HG02884 (cell line): Measurements from ENCODE around the gene RPRD2.

Source experiments
- ATAC-seq: cut with Tn5 transposase; IDR thresholded peaks from one replicate; pipeline ENCODE4 v1.9.1; 2021; ENCODE audit warnings: mild to moderate bottlenecking, moderate library complexity; ENCODE audit not compliant: unreplicated experiment

RPRD2 gene

DNA sequence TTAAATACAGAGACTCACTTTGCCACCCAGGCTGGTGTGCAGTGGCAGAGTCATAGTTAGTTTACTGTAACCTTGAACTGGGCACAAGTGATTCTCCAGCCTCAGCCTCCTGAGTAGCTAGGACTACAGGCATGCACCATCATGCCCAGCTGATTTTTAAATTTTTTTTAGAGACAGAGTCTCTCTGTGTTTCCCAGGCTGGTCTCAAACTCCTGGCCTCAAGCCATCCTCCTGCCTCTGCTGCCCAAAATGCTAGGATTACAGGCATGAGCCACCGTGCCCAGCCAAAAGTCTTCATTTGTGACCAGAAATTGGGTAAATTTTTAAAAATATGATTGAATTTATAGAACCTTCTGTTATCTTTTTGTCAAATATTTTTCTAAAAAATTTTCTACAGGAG is 105.3 kb downstream of the RPRD2 start:
- no peak for ATAC-seq

DNA sequence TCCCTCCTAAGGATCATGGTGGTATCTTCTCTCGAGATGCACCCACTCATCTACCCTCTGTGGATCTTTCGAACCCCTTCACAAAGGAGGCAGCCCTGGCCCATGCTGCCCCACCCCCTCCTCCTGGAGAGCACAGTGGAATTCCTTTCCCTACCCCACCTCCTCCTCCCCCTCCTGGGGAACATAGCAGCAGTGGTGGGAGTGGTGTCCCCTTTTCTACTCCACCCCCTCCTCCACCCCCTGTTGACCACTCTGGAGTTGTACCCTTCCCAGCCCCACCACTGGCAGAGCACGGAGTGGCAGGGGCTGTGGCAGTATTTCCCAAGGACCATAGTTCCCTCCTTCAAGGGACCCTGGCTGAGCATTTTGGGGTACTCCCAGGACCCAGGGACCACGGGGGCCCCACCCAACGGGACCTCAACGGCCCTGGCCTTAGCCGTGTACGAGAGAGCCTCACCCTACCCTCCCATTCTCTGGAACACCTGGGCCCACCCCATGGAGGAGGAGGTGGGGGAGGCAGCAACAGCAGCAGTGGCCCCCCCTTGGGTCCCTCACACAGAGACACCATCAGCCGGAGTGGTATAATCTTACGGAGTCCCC is 108.8 kb downstream of the RPRD2 start:
- no peak for ATAC-seq

DNA sequence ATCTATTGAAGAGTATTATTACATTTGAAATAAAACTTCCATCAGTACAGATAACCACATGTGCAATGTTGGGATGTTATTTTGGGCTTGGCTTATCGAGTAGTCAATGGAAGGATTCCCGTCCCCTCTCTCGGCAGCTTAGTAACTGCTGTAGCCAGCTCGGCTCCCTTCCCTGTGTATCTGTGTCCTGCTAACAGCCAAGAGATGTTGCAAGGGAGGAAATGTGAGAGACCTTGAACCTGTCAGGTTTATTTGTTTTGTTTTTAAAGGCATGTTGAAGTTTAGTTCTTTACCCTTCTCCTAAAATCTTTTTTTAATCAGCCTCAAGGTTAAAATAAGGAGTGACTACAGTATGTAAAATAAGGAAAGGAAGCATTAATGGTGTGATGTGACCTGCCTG is 109.7 kb downstream of the RPRD2 start:
- no peak for ATAC-seq

DNA sequence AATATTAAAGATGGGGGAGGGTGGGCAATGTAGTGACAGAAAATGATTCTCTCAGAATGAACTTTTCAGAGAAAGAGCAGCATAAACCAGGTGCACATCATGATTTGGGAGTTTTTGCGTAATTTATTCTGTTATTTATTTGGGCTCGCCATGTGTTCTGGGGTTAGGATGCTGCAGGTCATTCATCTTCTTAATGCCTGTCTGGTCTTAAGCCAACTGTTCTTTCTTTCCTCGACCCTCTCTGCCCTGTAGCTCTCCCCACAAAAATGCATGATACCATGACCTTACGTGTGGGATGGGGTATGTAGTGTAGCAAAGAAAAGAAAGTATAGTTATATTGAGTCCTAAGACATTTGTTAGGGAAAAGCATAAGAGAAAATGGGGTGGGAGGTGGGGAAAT is 110.9 kb downstream of the RPRD2 start:
- ATAC-seq = no peak

DNA sequence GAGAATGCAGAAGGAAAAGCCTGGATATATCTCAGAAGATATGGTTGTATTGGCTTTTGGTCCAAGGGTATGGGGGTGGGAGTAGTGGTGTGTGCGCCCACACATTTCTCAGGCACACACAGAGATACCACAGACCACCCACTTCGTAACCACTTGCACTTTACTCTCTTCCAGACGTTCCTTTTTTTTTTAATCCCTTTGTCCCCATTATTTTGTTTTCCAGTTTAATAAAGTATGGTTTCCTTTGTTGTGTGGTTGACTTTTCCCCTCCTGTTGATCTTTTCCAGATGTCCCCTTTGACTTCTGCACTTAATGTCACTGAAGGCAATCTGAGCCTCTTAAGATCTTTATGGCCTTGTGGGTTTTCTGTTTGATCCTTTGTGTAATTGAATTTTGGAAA is 112.8 kb downstream of the RPRD2 start:
- no peak for ATAC-seq

DNA sequence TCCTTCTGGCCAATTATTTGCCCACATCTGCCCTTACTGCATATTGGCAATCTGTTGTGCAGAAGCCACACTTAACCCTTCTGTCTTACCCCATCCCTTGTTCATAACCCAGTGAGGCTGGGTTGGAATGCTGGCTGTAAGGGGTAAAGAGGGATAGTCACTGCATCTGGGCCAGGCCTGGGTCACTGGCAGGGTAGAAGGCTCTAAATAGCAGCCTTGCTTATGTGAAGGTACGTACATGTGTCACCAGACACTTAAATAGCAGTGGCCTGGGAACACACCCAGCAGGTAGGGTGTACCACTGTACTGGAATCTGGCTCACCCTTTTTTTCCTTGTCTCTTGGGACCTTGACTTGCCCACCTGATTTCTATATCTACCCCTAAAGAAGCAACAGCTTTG is 113.4 kb downstream of the RPRD2 start:
- ATAC-seq = no peak

DNA sequence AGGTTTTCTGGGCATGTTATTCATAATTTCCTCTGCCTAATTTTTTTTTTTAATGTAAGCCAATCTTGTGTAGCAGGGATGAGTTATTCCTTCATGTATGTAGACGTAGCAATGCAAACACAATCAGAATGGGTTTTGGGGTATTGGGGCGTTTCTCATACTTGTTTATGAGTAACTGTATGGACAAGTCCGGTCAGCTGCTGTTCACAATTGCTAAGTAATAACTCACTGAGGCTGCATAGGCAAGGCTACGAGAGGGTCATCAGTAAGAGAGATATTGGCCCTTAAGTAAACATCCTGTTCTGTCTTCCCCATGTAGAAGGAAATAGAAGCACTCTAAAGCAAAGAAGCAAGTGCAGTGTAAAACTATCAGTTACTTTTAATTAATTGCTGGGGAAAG is 113.8 kb downstream of the RPRD2 start:
- ATAC-seq = no peak

DNA sequence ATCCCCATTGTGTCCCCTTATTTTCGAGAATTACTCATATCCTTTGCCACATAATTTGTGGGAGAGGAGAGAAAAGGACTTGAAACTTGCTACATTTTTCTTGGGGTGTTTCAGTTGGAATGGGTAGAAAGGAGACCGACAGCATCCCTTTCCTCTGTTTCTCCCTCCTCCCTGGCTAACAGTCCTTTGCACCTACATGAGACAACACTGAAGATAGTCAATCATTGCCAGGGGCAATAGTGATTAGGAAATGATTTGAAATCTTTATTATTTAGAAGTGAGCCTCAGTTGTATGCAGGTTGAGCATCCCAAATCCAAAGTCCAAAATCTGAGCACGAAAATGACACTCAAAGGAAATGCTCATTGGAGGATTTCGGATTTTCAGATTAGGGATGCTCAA is 115.4 kb downstream of the RPRD2 start:
- ATAC-seq = no peak

DNA sequence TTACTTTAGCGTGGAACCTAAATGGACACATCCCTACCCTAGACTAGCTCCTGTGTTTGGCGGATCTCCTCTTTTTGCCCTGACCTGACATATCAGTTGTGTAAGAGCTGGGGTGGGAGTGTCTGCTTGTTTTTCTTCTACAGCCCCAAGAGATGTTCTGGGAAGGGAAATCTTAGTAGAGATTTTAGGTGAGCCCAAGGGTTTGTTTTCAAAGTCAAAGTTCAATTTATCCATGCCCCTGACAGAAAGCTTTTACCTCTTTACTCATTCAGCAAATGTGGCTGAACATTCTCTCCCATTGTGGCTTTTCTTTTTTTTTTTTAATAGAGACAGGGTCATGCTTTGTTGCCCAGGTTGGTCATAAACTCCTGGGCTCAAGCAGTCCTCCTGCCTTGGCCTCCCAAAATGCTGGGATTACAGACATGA is 116.0 kb downstream of the RPRD2 start:
- no peak for ATAC-seq

DNA sequence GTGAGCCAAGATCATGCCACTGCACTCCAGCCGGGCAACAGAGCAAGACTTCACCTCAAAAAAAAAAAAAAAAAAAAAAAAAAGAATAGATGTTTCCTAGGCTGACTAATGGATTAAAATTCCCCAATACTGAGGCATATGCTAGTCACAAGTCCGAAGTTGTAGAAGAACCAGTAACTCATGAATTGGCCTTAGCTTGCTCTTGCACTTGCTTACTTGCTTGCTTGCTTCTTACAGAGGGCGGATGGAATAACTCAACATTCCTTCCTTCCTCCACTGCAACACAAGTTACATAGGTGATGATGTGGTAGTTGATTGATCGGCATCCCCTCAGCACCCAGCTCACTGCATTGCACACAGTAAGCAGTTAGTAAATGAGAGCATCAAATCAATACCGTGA is 120.5 kb downstream of the RPRD2 start:
- no peak for ATAC-seq

DNA sequence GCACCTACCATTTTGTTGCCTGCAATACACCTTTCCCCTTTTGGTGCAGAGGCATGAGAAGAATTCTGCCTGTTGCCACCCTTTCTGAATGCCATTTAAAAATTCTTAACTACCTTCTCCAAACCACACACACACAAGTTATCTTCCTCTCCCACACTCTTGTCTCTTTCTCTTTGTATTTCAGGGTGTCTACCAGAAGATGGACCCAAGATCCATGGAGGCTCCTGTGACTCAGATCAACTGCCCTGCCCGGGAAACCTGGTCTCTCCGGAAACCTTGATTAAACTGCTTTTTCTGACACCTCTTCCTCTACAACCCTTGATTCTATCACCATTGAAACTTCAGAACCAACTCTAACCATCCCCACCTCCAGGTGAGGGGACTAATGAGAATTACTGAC is 120.9 kb downstream of the RPRD2 start:
- ATAC-seq = no peak

DNA sequence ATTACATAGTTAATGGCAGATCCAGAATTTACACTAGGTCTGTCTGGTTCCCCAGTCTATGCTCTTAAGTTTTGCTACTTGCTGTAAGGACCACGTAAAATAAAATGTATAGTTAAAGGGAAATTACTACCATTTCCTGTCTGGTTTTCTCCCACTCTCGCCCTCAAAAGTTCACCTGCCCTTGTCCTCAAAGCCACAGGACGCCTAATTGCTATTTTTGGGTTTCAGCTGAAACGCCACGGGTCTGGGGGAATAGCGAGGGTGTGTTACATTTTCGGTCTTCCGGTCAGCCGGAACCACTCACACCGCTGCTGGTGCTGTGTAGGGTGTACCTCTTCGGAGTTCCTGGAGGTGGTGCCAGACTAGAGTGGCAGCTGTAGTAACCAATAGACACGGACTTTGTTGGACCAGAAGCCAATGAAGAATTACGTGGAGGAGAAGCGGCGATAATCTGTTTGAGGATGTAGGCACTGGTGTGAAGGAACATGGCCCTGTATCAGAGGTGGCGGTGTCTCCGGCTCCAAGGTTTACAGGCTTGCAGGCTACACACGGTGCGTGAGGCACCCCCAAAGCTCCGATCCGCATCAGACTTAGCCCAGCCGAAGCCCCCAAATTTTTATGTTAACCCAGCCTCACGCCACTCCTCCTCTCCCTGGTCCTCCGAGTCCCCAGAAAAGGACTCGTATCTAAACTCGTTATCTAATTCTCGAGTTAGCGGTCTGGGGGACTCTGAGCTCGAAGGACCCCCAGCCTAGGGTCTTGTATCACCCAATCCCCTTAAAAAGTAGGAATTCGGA is 123.2 kb downstream of the RPRD2 start, which contains the start of gene TARS2:
TSS of gene TARS2 (plus strand) at position 454 of the 797 bp plus-strand sequence. CDS start at position 486, 32 bp downstream.
- ATAC-seq = peak; percentile 99

DNA sequence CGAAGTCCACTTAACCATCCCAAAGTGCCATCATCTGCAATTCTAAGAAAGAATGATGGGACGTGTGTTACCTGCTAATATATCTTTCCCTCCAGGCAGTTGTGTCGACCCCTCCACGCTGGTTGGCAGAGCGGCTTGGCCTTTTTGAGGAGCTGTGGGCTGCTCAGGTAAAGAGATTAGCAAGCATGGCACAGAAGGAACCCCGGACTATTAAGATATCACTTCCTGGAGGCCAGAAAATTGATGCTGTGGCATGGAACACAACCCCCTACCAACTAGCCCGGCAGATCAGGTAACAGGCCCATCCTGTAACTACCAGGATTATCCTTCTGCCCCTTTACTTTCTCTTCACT is 123.8 kb downstream of the RPRD2 start:
- no peak for ATAC-seq

DNA sequence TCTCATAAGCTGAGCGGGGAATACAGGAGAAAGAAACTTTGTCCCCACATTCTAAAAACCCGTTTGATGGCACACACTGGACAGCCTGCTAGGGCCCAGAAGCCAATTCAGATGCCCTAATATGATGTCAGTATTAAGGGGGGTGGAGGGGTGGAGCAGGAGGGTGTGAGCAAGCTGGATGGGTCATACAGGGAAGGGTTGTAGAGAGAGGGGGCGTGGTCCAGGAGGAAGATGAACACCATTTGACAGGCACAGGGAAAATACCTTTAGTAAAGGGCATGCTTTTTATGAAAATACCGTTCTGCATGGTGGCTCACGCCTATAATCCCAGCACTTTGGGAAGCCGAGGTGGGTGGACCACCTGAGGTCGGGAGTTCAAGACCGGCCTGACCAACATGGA is 129.2 kb downstream of the RPRD2 start:
- ATAC-seq = no peak

DNA sequence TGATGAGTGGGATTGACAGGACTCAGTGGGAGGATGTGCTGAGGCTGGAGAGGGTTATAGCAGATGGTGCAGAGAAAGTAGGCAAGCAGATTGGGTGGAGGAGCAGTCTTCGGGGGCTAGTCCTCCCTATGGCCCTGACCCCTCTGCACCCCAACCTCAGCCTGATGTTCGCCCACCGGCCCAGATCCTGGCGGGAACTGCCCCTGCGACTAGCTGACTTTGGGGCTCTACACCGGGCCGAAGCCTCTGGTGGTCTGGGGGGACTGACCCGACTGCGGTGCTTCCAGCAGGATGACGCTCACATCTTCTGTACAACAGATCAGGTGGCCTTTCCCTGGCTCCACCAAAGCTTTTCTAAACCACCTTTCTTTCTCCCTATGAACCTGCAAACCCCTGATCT is 134.4 kb downstream of the RPRD2 start:
- ATAC-seq = no peak

DNA sequence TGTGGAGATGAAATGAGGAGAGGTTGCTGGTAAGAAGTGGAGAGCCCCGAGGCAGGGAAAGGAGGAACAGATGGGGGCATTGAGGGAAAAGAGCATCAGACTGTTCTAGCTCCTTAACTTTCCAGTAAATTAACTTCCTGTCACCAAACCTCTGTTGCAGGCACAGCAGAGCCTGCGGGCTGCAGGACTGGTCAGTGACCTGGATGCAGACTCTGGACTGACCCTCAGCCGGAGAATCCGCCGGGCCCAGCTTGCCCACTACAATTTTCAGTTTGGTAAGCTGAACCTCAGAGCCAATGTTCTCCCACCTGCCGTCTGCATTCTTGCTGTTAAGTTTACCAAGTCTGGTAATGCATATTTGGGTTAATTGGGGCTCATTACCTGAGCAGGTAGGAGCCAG is 141.5 kb downstream of the RPRD2 start:
- ATAC-seq = no peak

DNA sequence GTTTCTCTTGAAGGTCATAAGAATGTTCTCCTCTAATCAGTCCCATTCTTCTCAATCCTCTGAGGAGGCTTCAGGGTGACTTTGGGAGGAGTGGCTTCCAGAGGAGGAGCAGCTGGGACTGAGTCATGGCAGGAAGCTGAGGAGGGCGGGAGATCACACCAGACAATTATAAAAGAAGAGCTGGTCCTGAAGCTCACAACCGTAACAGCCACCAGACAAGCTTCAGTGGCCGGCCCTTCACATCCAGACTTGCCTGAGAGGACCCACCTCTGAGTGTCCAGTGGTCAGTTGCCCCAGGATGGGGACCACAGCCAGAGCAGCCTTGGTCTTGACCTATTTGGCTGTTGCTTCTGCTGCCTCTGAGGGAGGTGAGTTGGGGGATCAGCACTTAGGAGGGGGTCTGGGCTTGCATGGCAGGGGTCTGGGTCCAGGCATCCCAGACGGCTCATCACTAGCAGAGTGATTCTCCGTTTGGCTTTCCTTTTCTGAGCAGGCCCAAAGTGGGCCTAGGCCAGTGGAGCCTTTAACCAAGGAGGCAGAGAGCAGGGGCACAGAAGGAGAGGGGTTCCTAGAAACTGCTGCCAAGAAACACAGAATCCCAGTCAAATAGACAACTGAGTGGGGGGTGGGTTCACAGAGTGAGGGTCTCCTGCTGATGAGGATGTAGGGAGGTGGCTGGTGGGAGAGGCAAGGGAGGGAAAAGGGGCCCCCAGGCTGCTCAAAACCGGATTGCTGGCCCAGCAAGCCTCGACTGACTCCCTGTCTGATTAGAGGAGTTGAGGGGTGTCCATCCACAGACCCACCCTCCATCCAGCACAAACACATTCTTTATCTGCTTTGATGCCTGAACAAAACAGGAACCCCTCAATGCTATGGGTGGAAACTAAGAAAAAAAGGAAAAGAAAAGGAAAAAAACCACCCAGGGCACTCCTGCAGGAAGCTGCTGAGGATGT is 144.2 kb downstream of the RPRD2 start, which contains the start of gene ECM1:
TSS of gene ECM1 (plus strand) at position 198 of the 953 bp plus-strand sequence. CDS start at position 299, 101 bp downstream.
- no peak for ATAC-seq

DNA sequence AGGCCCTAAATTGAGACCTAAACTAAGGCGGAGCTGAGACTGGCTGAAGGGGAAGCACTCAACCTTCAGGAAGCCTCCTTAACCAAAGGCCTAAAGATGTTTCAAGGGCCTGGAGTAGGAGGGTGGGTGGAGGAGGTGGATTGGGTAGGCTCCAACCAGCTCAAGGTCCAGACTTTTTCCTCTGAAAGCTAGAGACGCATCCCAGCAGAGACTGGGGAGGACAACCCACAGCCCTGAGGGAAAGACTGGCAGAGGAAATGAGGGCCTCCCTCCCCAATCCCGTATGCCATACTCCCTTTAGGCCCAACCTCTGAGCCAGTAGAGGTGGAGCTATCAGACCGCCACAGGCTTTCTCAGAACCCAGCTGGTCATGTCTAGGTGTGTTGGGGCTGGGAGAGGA is 145.0 kb downstream of the RPRD2 start:
- ATAC-seq = no peak

DNA sequence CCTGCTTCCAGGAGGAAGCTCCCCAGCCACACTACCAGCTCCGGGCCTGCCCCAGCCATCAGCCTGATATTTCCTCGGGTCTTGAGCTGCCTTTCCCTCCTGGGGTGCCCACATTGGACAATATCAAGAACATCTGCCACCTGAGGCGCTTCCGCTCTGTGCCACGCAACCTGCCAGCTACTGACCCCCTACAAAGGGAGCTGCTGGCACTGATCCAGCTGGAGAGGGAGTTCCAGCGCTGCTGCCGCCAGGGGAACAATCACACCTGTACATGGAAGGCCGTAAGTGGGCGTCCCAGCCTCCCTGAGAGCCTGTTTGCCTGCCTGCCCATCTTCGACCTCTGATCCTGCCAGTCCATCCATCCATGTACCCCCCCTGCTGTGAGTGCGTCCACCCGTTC is 147.6 kb downstream of the RPRD2 start:
- ATAC-seq = no peak

DNA sequence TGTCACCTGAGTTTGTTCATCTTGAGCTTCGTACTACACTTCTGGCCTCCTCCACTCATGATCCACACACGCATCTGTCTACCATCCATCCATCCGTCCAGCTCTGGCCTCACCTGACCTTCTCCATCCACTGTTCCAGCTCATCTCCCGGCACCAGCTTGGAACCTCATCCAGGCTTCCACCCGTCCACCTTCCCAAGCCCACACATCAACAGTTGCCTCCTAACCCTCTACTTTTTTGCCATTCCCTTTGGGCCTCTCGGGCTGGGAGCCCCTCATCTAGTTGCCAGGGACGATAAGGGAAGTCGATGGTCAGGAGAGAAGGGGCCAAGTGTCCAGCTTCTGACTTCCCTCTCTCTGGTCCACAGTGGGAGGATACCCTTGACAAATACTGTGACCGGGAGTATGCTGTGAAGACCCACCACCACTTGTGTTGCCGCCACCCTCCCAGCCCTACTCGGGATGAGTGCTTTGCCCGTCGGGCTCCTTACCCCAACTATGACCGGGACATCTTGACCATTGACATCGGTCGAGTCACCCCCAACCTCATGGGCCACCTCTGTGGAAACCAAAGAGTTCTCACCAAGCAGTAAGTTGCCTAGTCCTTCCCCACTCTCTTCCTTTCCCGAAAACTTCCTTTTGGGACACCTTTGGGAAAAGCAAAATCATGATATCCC is 148.2 kb downstream of the RPRD2 start:
- ATAC-seq = no peak

DNA sequence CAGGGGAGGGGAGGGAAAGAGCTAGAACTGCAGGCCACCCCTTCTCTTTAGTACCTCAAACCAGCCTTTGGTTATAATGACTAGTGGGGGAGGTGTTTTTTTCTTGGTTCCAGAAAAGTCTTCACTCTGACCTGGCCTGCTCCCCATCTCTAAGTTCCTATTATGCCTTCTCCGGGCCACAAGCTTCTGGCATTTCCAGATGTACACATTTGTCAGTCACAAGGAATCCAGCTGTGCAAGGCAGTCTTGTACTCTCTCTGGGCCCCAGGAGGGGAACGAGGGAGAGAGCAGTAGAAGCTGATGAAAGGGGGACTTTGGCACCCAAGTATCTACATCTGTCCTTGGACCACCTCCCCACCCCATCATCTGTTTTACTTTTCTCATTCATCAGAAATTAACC is 148.9 kb downstream of the RPRD2 start:
- no peak for ATAC-seq
